HG02588 (cell line): ENCODE measurements around the gene SLC35F3.

ENCODE experiments used
- ATAC-seq: cut with Tn5 transposase; IDR thresholded peaks from one replicate; pipeline ENCODE4 v1.9.1; 2021; ENCODE audit warnings: mild to moderate bottlenecking, moderate library complexity; ENCODE audit not compliant: unreplicated experiment

Gene SLC35F3

DNA sequence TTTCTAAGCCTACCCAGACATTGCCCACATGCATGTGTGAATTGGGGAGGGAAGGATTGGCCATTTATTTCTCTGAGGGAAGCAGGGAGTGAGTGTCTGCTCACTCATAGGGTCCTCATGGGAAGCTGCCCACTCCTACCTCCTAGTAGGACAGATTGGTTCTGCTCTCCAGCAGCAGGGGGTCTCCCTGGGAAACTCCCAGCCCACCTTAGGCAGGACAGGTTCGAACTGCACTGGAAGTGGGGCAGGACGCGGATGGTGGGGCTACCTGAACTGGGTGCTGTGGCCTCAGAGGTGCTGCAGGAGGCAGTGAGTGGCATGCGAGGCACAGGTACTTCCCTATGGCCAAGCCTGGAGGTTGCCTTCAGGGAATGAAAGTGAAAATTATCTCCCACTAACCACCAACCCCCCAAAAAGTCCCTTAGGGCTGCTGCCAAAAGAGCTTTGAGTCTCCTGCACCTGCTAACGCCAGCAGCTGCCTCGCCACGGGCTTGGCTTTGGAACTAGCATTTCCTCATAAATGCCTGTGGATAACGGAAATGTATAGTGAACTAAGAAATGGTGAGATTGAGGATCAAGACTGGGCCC lies 311.7 kb downstream of the SLC35F3 start:
- peak; percentile 45 for ATAC-seq

DNA sequence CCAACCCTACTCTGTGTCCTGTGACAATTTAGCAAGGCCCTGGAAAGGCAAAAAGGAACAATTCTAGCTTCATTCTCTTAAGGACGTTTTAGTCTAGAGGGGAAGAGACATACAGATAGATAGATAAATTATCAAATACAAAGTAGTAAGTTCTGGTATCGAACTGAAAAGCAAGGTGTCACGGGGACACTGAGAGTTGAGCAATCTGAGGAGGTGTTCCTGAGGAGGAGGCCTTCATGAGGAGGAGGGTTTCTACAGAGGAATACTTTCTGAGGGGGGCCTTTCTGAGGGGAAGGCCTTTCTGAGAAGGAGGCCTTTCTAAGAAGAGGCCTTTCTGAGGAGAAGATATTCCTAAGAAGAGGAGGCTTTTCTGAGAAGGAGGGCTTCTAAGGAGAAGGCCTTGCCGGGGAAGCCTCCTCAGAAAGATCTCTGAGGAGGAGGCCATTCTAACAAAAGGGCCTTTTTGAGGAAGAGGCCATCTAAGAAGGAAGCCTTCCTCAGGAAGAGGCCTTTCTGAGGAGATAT lies 312.9 kb downstream of the SLC35F3 start:
- no peak for ATAC-seq

- no peak for ATAC-seq
These were observed 313.6 kb downstream of the SLC35F3 start for GRCh38 chr1:234218078-234218477.

DNA sequence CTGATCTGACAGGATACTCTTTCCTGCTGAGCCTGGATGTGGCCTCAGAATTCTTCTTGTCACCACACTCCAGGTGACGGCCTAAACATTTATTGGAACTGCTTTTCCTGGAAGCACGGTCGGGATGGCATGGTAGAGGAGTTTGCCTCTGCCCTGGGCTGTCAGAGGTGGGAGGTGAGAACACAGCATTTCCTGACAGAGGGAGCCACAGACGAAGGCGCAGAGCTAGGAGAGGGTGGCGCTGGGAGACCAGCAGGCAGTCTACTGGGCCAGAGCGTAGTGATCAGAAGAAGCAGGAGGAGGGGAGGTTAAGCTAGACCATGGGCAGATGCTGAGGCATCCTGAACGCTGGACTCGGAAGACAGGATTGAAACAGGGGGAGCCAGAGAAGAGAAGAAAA lies 315.2 kb downstream of the SLC35F3 start:
- no peak for ATAC-seq

- ATAC-seq: no peak
These were observed 317.1 kb downstream of the SLC35F3 start for GRCh38 chr1:234221601-234222000.

DNA sequence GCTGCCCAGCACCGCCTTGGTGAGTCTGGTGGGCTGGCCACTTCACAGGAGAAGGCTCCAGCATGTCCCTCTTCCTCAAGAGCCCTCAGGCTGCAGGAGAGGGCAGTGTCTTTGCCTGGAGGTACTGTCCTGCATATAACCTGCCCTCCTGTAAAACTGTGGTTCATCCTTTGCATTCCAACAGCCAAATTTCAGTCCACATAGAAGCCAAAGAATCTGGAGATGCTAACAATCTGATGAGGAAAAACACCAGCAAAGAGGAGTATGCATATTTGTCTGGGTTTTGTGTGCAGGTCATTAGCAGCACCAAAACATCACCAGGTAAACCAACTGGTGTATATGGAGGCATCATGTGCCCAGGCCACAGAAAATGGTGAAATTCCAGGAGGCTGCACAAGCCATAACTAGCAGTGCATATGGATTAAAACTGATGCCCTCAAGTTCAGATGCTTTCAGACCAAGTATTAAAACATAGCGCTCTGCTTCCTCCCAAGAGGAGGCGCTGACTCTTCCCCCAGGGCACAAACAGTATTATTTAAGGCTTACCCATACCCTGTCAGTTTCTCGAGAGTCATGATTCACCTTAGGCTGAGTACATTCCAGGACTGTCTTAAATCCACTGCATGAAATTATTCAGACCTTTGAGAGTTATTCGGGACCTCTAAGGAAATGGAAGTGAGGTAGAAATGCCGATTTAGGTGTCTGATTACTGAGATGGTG lies 318.2 kb downstream of the SLC35F3 start:
- ATAC-seq: no peak

DNA sequence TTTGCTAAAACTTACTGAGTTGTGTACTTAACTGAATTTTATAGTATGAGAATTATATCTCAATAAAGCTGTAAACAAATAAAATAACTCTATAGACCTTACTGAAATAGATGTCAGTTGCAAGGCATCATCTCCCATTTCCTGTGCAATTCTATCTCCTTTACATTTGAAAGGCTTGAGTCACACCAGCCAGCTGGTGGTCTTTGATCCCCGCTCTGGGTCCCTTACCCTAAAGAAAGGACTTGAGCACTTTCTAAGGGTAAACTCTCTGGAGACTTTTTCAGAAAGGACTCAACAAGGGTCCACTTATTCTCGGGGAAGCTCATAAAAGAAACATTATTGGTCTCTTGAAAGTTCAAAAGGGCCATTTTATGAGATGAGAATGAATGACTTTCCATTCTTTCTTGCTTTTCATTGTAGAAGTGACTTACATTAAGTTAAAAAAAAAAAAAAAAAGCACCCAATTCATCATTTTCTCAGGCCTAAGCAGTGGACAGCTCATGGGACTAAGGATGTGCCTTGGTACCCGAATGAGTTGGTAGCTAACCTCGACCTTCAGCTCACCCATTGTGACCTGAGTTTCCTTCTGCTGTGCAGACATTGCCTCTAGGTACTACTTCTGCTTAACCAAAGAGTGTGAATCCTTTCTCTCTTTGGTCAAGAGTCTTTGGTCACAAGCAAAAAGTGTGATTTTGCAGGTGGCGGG lies 321.8 kb downstream of the SLC35F3 start:
- ATAC-seq: no peak

DNA sequence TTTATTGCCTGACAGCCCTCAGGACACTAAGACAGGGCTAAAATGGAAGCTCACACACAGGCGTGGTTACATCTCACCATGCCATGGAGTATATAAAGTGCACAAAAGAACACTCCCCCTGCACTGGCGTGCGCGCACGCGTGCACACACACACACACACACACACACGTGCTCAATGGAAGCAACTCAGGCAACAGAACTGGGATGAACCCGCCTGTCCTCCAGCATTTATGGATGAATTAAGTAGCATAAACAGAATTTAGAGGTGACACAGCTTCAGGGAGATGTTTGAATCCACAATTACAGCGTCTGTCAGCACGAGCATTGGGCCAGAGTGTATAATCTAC lies 322.3 kb downstream of the SLC35F3 start:
- no peak for ATAC-seq

- no peak for ATAC-seq
These were observed 325.3 kb downstream of the SLC35F3 start for GRCh38 chr1:234229581-234230387.

DNA sequence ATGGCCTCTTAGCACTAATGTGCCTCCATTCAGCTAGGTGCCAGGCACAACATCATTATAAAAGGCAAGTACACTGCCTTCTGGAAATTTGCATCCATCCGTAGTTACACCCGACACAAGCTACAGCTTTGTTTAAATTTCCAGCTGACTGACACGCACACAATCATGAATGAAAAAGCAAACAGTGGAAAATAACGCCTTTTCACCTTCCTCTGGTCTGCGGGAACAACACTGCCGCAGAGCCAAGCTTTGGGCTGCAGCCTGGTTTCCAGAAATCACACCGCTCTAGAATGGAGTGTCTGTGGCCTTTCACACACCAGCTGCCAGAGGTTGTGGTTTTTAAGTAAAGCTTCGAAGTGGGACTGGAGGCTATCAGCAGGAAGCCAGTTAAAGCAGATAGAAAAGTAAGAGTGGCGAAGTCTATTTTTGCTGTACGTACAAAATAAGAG lies 326.0 kb downstream of the SLC35F3 start:
- ATAC-seq: no peak

DNA sequence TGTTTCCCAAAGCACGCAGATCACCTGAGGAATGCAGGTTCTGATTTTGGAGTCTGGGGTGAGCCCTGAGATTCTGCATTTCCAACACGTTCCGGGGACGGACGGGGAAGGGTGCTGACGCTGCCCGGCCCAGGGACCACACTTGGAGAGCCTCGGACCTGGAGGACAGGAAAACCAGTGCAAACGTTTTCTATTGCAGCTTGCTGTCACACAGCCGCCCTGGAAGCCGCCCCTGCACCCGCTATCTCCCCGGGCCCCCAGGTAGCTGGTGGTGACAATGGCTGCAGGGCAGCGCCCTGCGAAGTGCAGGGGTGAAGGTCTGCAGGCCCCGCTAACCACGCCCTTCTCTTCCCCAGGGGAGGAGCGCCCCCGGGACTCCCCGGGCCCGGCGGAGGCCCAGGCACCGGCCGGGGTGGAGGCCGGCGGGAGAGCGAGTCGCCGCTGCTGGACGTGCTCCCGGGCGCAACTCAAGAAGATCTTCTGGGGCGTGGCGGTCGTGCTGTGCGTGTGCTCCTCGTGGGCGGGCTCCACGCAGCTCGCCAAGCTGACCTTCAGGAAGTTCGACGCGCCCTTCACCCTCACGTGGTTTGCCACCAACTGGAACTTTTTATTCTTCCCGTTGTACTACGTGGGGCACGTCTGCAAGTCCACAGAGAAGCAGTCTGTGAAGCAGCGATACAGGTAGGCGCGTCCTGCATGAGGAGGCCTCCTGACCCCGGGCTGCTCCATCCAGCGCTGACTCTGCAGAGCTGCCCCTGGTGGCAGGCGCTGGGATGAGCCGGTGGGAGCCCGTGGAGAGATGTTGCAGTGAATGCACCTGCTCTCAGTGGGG lies 326.8 kb downstream of the SLC35F3 start:
- ATAC-seq: peak; percentile 43

- ATAC-seq: no peak
These were observed 327.4 kb downstream of the SLC35F3 start for GRCh38 chr1:234231893-234232276.

GRCh38 chr1:234234199-234234598 lies 329.7 kb downstream of the SLC35F3 start:
- no peak for ATAC-seq

DNA sequence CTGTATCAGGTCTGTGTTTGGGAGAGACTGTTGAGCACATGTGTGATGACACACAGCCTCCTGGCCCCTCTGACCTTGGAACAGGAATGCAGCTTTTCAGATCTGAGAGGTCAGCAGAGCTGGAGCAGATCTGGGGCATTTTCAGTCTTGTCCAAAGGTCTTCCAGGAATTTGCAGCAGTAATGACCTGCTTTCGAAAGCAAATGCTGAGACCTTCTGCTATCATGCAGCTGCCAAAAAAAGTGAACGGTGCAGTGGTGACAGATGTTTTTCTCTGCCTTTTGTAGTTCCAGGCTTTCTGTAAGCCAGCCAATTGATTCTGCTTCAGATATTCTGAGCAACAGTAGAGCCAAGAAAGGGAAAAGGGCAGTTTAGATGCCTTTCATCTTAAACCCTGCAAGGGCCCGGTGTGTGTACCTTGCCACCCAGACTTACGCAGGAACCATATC lies 331.0 kb downstream of the SLC35F3 start:
- no peak for ATAC-seq

- ATAC-seq: no peak
These were observed 332.9 kb downstream of the SLC35F3 start for GRCh38 chr1:234237393-234237792.

DNA sequence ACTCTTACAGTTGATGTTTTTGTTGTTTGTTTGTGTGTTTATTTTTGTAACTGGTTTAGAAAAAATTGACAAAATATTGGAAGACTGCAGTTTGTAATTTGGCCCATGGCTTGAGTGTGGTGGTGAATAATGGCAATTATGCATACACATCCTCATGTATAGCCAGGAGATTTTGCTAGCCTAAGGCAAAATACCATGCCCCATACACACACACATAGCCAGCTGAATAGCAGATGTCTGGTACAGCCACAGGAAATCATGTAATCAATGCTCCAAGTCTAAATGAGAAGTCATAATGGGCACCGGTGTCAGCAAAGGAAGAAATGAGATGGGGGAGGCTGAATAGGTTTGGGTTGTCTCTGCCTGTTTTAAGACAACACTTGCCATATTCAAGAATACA lies 333.6 kb downstream of the SLC35F3 start:
- no peak for ATAC-seq

DNA sequence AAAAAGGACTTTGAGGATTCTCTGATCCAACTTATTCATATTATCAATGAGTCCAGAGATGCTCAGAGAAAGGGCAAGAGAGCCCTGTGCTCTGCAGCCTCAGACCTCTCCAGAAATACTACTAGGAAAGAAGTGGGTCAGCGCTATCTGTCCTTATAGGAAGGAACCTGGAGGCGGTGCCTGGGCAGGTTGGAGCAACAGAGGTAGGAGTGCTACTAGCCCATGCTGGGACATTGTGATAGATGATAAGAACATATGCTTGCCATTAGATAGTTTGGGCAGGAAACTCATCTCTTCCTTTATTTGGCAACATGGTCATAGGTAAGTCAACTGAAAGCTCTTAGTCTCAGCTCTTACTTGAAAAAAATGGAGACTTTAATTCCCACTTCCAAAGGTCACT lies 335.0 kb downstream of the SLC35F3 start:
- no peak for ATAC-seq

GRCh38 chr1:234239936-234240335 lies 335.5 kb downstream of the SLC35F3 start:
- no peak for ATAC-seq

- no peak for ATAC-seq
These were observed 336.2 kb downstream of the SLC35F3 start for GRCh38 chr1:234240680-234241079.

DNA sequence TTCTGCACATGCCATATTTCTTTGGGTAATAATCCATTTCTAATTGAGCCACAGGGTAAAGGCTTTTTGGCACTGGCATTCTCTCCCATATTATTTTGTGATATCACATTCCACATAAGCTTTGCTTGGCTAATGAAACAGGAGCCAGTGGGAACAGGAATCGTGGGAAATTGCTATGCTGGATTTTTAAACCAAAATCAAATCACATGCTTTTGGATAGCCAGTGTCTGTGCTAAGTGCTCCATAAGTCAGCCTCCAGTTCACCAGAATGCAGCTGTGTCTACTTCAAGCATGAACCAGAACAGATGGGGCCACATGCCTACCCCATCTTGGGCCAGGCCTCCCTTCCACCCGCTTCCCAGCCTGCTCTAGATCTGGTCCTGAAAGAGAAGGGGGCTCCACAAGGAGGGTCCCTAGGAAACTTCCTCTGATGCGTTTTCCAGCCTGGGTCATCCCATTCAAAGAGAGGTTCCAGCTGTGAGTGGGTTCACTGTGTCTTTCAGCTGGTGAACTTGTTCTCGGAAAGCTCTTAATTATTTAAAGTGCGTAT lies 337.5 kb downstream of the SLC35F3 start:
- ATAC-seq: no peak
